ENCODE results near the gene HLA-C.

GRCh38 chr6:31289788-31290187, 17.9 kb upstream of the HLA-C start:
- TF ChIP-seq CTCF (IDR thresholded peaks at IDR 0.05) (no peak), POLR2A (IDR thresholded peaks at IDR 0.05) (no peak), POLR2AphosphoS5 (IDR thresholded peaks at IDR 0.05) (no peak), EP300 (IDR thresholded peaks at IDR 0.05) (no peak)
